Lung (tissue), 12 donors: ENCODE measurements around the gene ARID1B. TPM values are rescaled to one million over a fixed set of nuclear protein-coding genes. Genes with fewer than 3 reads are reported as not detected.

Source experiments
- ATAC-seq: fragments of 200-7000 bp; cut with Tn5 transposase; one replicate; pipeline ENCODE4 v1.9.1; 2020; ENCODE audit warnings: moderate number of reproducible peaks; ENCODE audit not compliant: insufficient read depth, low FRiP score
- DNase-seq, 3 donors: peaks; one replicate each; pipeline ENCODE4 v3.0.0-alpha.2; 2013 to 2017
- H3K27ac ChIP-seq, 2 donors: one replicate each; pipeline ENCODE4 v1.5.1; 2013; ENCODE audit warnings: mild to moderate bottlenecking in 2 of 2, moderate library complexity in 2 of 2, control low read depth in 1 of 2, inconsistent platforms in 1 of 2, low read depth in 1 of 2, low read length in 1 of 2
- H3K27me3 ChIP-seq, 3 donors: one replicate each; pipeline ENCODE4 v1.5.1; 2013; ENCODE audit warnings: low read length in 2 of 3; ENCODE audit not compliant: control insufficient read depth in 3 of 3, insufficient read depth in 3 of 3
- H3K36me3 ChIP-seq, 4 donors: one replicate each; pipeline ENCODE4 v1.5.1; 2013; ENCODE audit warnings: low read length in 4 of 4, mild to moderate bottlenecking in 1 of 4, moderate library complexity in 1 of 4; ENCODE audit not compliant: control insufficient read depth in 4 of 4, insufficient read depth in 4 of 4
- H3K4me1 ChIP-seq, 5 donors: one replicate each; pipeline ENCODE4 v1.5.1; 2013; ENCODE audit warnings: low read length in 5 of 5, mild to moderate bottlenecking in 2 of 5, moderate library complexity in 1 of 5; ENCODE audit not compliant: control insufficient read depth in 5 of 5, insufficient read depth in 5 of 5
- H3K4me3 ChIP-seq: one replicate; pipeline ENCODE4 v1.5.1; 2013; ENCODE audit warnings: mild to moderate bottlenecking, control low read depth, moderate library complexity
- H3K9ac ChIP-seq, 2 donors: one replicate each; pipeline ENCODE4 v1.5.1; 2013; ENCODE audit warnings: low read length in 2 of 2, control low read depth in 1 of 2; ENCODE audit not compliant: insufficient read depth in 1 of 2
- H3K9me3 ChIP-seq, 4 donors: one replicate each; pipeline ENCODE4 v1.5.1; 2013; ENCODE audit warnings: low read length in 3 of 4, mild to moderate bottlenecking in 1 of 4, moderate library complexity in 1 of 4; ENCODE audit not compliant: control insufficient read depth in 4 of 4, insufficient read depth in 3 of 4
- WGBS, 2 donors: extraction: QIAGEN DNeasy Blood & Tissue Kit; methylation state at CpG; one replicate each; pipeline ENCODE4 v1.1.7; 2013; 5-methylcytosine and 5-hydroxymethylcytosine counted together
- polyA plus RNA-seq, 2 donors: library from polyadenylated mRNA; stranded (reverse); fragments of 200-250 nt; gene quantifications; one replicate each; pipeline ENCODE4 v1.2.1, GENCODE V29; 2013
- total RNA-seq, 2 donors: library from RNA; depleted of rRNA in 1 of 2; stranded (reverse); fragments of >200 nt in 1 of 2; gene quantifications; one replicate each; pipeline ENCODE4 v1.2.1, GENCODE V29; 2014 to 2021
- TF ChIP-seq, protein P1 (sequence below): IDR thresholded peaks from 2 replicates; pipeline ENCODE4 v1.5.1; 2012; ENCODE audit warnings: mild to moderate bottlenecking; ENCODE audit errors: control extremely low read depth, extremely low read depth
- donor health status: control.
- donor health status: control.
- donor health status: Bipolar disorder and iron deficiency.
- donor health status: healthy.
- donor health status: DM: yes; HTN: yes; CAD: no.

ARID1B gene
- total and polyA plus RNA-seq, 4 donors, result 10.5 to 239 (median 50.9) TPM

DNA sequence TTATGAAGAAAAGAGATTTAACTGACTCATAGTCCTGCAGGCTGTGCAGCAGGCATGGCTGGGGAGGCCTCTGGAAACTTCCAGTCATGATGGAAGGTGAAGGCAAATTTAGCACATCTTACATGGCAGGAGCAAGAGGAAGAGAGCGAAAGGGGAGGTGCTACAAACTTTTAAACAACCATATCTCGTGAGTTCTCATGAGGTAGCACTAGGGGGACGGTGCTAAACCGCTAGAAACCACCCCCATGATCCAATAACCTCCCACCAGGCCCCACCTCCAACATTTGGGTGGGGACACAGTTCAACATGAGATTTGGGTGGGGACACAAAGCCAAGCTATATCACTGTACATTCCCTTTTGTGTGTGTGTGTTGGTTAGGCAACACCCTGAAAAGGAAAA is 336.2 kb downstream of the ARID1B start:
- peaks cover 1 to 28% (median 11%) of the 10 kb centered on the region in 5 donors for H3K4me1 ChIP-seq
- H3K36me3 ChIP-seq, result peaks cover 0 to 13% (median 5%) of the 10 kb centered on the region in 4 donors
- no peak overlapping the region for H3K4me3 ChIP-seq
- no peaks in the 10 kb centered on the region for H3K9me3 ChIP-seq
- H3K9ac ChIP-seq, result no peak overlapping the region
- H3K27ac ChIP-seq, result no peak overlapping the region
- 97 to 100% methylated on average over 4 of the region's 4 CpGs for WGBS, 2 donors
- TF ChIP-seq, protein P1, sequence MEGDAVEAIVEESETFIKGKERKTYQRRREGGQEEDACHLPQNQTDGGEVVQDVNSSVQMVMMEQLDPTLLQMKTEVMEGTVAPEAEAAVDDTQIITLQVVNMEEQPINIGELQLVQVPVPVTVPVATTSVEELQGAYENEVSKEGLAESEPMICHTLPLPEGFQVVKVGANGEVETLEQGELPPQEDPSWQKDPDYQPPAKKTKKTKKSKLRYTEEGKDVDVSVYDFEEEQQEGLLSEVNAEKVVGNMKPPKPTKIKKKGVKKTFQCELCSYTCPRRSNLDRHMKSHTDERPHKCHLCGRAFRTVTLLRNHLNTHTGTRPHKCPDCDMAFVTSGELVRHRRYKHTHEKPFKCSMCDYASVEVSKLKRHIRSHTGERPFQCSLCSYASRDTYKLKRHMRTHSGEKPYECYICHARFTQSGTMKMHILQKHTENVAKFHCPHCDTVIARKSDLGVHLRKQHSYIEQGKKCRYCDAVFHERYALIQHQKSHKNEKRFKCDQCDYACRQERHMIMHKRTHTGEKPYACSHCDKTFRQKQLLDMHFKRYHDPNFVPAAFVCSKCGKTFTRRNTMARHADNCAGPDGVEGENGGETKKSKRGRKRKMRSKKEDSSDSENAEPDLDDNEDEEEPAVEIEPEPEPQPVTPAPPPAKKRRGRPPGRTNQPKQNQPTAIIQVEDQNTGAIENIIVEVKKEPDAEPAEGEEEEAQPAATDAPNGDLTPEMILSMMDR, result no peak
- no peaks in the 10 kb centered on the region for H3K27me3 ChIP-seq
- ATAC-seq (no peak), DNase-seq (no peak)

DNA sequence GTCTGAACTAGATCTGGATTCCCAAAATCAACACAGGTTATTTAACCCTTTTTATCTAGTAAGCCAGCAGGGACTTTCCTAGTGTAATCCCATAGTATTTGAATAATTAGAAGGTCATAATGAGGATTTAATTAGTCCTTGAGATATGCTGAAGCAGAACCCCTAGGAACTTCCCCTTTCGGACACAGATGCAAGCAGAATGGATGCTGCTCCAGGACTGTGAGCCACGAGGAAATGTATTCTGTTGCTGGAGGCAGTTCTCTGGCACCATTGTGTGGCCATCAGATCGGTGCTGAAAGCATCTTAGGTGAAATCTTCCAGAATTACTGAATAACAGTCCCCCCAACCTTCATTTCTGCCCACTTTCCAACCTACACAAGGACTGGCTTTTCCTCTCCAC is 339.2 kb downstream of the ARID1B start:
- H3K9ac ChIP-seq, result no peak overlapping the region
- no peaks in the 10 kb centered on the region for H3K27me3 ChIP-seq
- no peaks in the 10 kb centered on the region for H3K9me3 ChIP-seq
- no peak overlapping the region for H3K27ac ChIP-seq
- 53 to 75% methylated on average over 3 of the region's 3 CpGs for WGBS, 2 donors
- ATAC-seq (no peak), DNase-seq (no peak)
- H3K4me3 ChIP-seq, result no peak overlapping the region
- H3K36me3 ChIP-seq, result peaks cover 0 to 6% (median 2%) of the 10 kb centered on the region in 4 donors
- H3K4me1 ChIP-seq, result peaks cover 0 to 18% (median 6%) of the 10 kb centered on the region in 5 donors
- TF ChIP-seq, protein P1, result no peak

DNA sequence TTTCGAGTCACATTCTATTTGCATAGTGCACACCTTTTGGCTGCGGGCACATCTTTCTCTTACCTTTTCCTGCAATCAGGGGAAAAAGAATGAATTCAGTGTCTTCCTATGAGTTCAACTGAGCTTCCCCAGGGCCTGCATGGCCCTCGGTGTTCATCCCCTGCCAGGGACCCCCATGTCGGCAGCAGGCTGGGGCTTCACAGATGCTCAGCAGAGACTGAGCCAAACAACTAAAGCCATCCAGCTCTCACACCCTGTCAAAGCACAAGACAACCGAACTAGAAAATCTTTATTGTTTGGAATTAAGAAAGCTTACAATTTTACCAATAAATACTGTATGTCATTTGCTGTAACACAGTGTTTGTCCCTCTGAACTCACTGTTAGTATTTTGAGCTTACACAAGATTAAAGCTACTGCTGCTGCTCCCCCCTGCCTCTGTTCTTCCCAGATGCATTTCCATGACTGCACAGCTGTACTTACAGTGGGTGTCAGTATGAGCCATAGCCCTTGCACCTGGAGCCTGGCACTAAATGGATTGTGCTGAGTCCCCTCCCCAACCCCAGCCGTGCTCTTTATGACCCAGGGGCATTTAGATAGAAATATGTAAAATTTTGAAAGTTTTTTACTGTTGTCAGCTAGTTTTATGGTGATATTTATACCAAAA is 340.4 kb downstream of the ARID1B start:
- Histone ChIP-seq H3K9me3 (no peaks in the 10 kb centered on the region), H3K27ac (no peak overlapping the region), H3K36me3 (peaks cover 0 to 6% (median 1%) of the 10 kb centered on the region in 4 donors), H3K9ac (no peak overlapping the region), H3K27me3 (no peaks in the 10 kb centered on the region), H3K4me1 (peaks cover 3 to 26% (median 12%) of the 10 kb centered on the region in 5 donors), H3K4me3 (no peak overlapping the region)
- TF ChIP-seq, protein P1, result no peak
- ATAC-seq, result no peak
- DNase-seq, result peak; percentile 48 to 80 (median 70)
- 89 to 93% methylated on average over 6 of the region's 6 CpGs for WGBS, 2 donors
